HK-2 (cell line): ENCODE results near the gene PLXNA4.

Source experiments
- DNase-seq: peaks from one replicate; pipeline ENCODE4 v3.0.0-alpha.2; 2018; ENCODE audit not compliant: unreplicated experiment

Gene PLXNA4

DNA sequence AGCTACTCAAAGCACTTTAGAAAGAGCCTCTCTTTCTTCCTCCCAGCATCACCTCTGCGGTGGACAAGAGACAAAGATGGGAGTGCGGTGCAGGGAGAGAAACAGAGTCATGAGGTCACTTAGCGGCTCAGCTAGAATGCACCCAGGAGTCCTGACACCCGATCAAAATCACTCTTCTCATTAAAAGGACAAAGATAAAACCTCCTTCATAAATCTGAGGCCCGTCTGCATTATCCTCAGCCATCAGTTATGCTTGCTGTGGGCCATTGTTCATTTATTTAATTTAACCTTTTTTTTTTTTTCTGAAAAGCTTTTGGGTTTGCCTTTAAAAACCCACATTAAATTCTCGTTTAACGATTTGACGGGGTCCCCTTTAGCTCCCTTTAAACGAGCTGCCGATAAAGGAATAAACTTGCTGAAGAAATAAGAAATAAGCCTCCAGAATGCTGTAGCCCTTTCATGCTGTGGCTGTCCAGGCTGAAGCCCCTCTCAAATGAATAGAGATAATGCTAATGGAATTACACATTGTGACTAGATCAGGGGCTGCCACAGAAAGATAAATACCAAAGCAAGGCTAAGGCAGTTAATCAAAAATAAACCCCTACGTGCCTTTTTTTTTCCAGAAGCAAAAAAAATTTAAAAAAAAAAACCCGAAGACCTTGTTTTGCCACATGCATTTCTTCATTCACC, 16.1 kb upstream of the PLXNA4 start:
- DNase-seq, result no peak

DNA sequence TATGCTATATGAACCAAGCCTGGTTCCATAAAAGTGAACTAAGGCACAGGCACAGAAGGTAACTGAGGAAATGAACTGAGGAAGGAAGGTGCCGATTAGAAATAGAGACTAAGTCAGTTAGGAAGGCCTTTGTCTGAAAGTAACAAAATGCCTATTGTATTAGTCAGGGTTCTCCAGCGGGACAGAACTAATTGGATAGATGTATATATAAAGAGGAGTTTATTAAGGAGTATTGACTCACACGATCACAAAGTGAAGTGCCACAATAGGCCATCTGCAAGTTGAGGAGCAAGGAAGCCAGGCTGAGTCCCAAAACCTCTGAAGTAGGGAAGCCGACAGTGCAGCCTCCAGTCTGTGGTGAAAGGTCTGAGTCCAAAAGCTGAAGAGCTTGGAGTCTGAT, 13.9 kb upstream of the PLXNA4 start:
- DNase-seq, result no peak

DNA sequence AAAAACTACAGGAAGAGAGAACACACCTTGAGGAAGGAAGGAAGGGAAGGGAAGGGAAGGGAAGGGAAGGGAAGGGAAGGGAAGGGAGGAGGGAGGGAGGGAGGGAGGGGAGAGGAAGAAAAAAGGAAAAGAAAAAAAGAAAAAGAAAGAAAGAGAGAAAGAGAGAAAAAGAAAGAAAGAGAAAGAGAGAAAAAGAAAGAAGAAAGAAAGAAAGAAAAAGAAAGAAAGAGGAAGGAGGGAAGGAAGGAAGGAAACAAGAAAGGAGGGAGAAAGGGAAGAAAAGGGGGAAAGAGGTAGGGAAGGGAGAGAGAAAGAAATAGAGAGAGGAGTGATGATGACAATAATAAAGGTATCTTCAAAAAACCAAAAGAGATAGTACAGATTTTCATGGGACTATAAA, 12.3 kb upstream of the PLXNA4 start:
- no peak for DNase-seq

DNA sequence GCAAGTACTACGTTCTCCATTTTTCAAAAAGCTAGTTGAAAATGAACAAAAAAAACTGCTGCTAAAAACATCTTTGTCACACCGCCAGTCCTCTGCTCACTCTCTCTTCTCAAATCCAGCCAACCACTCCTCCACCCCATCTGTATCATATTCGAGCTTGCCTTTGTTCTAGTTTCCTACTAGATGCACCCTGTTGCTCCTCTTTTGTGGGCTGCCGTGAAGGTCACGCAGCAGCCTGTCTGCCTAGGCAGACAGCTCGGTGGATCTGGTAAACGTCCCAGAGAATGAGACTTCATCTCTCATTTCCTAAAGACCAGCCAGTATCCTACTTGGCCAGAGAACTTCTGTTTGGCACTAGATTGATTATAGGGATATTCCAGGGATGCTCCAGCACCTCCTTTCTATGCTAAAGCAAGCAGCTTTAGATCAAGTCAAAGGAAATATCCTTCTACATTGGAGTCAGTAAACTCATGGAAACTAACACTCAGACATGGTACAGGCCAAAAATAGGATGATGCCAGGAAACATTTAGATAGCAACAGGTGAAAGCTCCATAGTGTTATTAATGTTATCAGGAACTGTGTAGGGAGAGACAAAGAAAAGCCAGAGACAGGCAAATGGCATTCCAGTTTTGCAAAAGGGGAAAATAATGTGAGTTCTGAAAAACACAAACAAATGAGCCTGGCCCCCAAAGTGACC, 8.7 kb upstream of the PLXNA4 start:
- no peak for DNase-seq

DNA sequence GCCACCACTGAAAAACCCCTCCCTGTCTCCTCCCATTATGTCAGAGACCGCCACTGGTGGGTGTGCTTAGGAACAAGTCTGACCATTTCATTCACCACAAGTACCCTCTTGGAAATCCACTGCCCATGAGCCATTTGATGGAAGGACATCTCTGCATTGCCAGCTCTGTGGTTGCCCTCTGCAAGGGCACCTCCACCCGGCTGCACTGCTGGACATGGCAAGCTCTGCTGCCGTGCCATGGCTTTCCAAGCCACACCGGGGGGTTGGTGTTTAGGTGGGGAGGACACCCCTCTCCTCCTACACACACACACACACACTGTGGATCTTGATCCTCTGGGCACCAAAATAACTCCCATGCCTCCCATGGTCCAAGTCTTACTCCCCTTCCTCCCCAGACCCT, 5.2 kb upstream of the PLXNA4 start:
- DNase-seq, result no peak

DNA sequence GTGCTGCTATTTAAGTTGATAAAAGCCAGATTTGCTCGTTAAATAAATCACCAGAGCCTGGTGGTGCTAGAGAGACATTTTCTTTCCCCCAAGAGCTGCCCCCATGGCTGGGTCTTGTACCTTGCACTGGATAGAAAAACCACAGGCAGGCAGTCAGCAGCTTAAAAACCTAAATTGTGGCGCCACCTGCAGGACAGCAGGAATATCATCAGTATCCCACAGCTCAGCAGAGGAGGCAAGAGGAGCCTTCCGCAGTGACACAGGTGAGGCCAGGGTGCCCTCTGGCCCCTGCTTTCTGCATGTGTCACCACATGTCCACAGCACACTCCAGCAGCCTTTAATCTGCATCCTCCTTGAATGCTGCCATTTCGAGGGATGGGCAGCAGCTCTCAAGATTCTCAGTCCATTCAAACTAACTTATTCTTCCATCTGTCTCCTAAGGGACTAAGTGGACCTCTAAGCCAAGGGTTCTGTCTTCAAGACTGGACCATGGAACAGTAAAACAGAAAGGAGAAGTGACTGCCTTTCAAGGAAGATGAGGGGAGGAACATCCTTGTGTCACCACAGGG, 4.5 kb upstream of the PLXNA4 start:
- DNase-seq, result peak; percentile 66

DNA sequence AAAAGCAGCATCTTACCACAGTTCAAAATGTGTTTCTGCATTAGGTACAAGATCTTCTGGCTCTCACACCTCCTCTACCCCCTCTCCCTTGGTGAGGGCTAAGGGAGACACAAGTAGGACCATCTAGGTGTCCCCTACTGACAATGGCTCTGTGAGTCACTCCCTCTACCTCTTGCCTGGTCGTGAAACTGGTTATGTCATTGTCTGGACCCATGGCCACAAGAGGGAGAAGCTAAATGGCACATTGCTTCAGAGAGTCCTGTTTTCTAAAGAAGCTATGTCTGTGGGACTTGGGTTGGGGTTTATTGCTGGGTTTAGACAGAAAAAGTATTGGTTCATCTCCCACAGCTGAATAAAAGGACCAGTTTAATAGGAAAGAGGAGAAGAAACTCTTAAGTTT, 4.0 kb upstream of the PLXNA4 start:
- DNase-seq, result no peak

DNA sequence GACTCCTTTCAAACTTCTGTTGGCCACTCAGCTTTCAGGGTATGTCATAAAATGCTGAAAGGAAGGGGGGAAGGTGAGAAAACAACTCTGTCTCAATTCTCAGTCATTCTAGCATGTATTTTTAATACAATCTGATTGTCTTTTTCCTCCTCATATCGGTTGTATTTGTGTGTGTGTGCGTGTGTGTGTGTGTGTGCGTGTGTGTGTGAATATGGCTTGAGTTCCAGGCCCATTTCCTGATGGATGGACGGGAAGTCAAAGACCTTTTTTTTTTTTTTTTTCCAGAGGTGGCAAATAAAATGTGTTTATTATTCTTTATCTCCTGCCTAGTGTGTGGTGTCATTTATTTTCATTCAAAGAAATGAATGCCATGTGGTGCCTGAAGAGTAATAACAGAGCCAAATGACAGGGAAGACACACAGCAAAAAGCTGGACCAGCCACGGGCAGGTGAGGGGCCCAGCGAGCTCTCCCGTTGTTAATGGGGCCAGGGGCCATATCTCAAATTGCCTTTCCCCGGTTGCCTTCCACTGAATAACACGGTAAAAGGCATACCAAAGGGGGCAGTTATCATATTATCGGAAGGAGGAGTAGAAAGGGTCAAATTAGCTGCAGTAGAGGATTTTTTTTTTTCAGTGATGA, 3.1 kb upstream of the PLXNA4 start:
- no peak for DNase-seq

DNA sequence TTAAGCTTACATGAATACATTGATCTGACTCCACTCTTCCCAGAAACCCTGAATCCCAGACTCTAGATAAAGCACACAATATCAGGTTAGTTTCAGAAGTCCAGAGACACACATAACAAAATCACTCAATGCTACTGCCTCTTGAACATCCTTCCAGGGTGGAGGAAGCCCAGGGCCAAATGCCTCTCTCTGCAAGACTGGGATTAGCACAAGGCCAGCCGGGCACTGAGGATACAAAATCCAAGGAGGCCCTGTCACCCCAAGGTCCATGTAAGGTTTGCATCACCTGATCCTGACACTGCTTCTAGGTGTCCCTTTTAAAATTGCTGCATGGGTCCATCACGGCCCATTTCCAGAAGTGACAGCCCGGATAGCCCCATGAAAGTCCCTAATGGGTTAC, 2.6 kb upstream of the PLXNA4 start:
- no peak for DNase-seq

DNA sequence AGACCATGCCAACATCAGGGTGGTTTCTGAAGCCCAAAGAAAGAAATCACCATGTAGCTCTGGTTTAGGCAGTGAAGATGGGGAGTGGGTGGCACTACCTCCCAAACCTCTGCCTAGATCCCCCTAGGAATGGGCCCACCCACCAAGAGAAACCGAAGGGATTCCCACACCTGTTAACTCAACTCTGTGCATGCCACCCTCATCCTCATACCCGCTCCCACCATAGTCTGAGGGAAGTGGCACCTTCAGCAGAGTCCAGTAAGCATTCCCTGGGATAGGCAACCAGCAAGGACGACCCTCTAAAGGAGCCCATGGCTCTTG, 1.7 kb upstream of the PLXNA4 start:
- DNase-seq, result no peak

DNA sequence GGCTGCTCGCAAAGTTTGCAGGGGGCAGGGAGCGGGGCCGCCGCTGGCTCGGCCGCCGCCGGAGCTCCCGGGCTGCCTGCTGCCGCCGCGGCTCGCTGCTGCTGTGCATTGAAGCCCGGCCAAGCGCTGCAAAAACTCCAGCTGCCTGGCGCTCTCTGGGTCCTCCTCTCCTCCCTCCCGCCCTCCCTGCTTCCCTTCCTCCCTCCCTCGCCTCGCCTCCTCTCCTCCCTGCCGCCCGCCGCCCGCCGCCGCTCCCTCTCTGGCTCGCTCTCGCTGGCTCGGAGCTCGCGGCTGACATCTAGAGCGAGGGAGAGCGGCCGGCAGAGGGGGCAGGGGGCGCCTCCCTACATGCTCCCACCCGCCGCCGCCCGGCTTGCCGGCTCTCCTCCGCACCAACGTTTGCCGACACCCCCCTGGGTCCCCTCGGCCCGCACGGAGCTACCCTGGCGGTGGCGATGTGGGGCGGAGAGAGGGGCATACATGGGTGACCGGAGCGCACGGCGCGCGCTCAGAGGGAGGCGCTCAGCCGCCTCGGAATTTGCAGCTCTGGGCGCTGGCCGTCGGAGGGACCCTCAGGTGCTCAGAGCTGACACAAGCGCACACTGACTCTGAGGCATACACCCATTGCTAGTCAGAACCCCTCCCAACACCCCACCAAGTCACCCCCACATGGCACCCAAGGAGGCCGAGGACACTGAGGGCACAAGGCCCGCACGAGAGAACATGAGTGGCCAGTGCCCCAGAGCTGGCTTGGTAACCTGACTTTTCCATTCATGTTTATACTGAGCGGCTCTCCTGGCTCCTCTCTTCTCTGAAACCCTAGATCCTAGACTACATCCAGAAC, 1.2 kb upstream of the PLXNA4 start:
- peak; percentile 36 for DNase-seq

DNA sequence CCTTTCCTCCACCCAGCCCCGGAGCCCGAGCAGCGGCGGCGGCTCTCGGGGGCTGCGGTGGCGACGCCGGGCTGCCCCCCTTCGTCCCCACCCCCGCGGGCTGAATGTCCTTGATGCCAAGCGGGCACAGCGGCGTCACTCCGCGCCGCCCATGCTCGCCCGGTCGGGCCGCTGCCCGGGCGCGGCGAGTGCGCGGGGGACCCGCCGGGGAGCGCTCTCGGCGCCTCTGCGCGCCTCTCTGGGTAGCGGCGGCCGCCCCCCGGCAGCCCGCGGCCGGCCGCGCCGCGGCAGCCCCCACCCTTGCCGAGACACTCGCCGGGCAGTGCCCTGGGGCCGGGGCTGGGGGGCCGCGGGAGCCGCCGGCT, 433 bp upstream of the PLXNA4 start:
- no peak for DNase-seq

DNA sequence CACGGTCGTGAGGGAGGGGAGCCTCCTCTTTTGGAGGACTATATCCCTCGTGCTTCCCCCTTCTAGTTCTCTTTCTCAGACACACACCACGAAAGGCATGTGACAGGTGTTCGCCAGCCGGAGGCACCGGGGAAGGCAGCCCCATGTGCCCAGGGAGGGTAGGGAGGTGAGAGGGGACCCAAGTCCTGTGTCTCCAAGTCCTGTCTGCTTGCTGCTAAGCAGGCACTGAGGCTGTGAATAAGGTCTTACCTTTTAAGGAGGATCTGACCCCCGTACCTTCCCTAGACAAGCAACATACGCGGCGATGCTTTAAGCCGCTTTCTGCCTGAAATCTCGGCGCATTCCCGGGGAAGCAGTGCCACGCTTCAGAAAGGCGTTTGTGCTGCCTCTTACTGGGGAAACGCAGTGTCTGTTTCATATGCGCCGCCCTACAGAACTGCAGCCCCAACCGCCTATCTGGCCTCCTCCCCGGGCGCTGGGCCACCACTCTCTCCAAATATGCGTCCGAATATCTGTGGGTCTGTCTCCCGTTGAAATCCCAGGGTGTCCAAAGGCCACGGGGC, 770 bp downstream of the PLXNA4 start:
- DNase-seq, result no peak

DNA sequence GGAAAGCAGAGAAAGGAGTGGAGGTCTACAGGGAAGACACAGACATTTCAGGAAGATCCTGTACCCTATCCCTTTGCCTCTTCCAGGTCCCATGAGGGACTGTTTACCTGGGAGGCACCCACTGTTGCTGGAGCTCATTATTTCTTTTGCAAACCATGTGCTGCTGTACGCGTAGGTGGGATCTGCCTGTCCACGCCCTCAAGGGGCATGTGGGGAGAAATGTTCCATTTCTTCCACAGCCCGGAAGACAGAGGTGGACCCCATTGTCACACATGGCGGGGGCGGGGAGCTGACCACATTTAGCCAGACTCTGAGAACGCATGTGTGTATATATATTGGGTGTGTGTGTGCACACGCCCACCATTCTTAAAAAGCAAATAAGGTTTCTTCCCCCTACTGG, 2.0 kb downstream of the PLXNA4 start:
- DNase-seq, result no peak

DNA sequence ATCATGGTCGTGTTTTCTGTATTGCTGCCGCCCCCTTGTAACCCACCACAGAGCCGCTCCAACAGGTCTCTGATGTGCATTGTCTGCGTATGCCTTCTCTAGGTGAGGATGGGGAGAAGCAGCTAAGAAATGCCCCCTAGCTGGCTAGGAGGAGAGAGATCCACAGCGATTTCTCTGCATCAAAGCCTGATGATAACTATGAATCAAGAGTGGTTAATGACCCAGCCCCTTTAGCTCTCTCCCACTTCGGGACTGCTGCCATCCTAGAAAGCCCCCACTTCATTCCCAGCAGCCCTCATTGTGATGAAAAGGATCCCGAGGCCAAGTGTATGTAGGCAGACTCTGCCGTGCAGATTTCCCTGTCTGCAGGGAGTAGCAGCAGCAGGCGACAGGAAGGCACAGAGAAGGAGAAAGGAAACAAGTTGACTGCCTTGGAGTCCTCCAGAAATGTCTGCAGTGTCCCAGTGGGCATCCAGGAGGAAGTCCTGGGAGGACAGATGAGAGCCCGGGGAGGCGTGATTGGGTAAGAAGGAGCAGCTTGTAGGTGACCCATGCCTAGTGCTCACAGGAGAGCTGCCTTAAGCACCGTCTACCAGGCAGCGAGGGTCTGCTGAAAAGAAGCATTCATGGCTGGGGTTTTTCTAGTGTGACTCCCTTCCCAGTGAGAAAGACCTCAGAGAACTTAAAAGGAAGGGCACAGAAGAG, 2.9 kb downstream of the PLXNA4 start:
- DNase-seq, result no peak

DNA sequence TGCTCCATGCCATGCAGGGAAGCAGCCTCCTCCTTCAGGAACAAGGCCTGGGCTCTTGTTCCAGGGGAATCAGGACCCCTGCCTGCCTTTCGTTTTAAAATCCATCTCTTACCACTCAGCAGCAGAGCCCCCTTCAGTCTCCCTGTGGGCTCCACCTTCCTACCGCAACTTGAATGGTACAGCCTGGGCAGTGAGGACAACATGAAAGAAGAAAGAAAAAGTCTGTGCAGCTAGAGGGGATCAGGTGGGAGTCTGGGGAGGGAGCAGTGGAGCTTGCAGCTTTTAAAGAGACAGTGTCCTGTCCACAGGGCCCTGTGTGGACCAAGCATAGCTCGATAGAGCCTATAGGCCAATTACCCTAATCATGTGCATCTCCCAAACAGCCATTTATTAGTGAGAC, 3.7 kb downstream of the PLXNA4 start:
- DNase-seq, result no peak

DNA sequence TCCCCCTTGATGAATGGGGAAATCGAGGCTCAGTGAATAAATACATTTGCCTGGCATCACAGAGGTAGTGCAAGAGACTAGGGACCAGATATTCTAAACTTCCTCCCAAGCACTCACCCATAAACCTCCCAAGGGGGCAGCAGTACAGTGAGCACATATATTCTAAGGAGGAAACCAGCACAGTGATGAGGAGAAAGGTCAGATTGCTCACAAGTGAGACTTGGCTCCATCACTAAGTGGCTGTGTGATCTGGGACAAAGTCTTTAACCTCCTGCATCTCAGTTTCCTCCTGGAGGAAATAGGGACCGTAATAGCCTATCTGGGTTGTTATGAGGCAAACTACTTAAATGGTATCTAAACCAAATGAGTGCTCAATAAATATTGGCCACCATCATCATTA, 4.3 kb downstream of the PLXNA4 start:
- DNase-seq, result no peak

DNA sequence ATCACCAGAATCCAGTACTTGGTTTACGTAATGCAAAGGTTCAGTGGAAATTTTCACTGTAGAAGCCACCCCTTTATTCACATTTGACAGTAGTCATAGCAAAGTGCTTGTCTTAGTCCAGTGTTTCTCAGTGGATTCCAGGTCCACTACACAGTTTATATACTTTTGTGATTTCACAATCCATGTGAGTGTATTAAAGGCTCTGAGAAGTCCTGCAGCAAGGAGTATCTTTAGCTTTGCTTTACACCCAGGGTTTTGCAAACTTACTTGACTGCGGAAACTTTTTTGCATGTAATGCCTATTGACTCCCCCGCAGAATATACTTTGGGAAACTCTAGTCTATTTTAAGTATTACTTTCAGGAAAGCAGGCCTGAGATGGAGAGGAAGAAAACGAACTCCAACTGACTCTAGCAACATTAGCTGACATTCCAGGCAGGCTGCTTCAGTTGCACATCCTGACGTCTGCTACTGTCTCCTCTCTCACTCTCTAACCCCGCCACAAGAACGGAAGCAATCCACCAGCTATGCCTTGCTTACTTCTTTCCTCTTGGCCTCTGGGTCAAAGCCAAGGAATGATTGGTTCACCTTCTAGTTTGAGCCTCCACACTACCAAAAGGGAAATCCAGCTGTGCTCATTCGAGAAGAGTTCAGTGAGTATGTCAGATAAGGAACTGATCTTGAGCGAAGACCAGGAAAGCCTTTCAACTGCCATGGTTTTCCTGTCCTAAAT, 6.2 kb downstream of the PLXNA4 start:
- DNase-seq, result no peak

DNA sequence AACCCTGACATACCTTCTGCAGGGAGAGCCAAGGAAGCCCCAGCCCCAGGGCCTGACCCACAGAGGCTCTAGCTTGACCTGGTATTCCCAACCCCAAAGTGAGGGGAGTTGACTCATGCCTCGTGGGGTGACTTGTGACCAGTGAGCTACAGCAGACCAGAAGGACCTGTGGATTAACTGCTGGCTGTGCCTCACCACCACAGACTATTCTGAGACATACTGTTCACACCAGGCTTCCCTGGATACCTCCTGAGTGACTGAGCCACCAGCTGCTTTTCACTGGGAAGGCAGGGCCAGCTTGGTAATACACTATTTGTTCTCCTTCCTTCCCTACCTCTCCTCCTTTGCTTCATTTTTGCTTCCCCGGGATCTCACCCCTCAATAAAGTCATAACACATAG, 7.3 kb downstream of the PLXNA4 start:
- no peak for DNase-seq

DNA sequence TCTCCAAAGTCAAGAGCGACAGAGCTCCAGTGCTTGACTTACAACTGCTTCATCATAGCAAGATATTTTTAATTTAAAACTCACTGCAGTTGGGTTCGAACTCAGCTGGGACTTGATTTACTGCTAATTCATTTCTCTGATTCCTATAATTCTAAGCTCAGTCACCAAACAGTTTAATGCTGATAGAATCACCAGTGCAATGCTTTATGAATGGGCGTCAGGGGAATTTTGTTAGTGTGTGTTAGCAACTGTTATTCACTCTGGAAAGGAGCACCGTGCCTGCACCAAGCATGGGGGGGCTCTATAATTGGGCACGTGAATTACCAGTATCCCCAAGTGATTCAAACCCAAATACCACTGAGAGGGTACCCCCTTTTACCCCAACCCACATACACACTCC, 10.4 kb downstream of the PLXNA4 start:
- no peak for DNase-seq

DNA sequence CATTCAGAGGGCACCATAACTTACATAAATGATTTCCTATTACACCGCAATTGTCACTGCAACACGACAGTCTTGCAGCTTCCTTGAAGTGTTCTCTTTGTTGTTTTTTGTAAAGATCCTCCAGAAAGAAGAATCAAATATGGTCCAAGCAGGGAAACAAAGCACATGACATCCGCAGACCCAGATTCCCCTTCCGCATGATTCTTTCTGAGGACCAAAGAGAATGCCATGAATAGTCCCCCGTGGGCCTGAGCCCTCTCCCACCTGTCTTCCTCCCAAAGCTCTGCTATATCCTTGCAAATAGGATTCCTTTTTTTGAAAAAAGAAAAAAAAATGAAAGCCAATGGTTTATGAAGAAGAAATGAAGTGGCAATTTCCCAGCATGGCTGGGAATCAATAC, 10.8 kb downstream of the PLXNA4 start:
- no peak for DNase-seq
